Measurements from ENCODE around the gene ASAP2.

ASAP2 gene

GRCh38 chr2:9188823-9189222 is 17.8 kb upstream of the ASAP2 start:
- H3K27me3 ChIP-seq (ENCODE audit: insufficient read depth, low read length) = no peaks in the 10 kb centered on the region
- H3K9me2 ChIP-seq (ENCODE audit: low read depth, low read length) = no peaks in the 10 kb centered on the region
- no peak overlapping the region for H3K9ac ChIP-seq (ENCODE audit: low read length)
- no peaks in the 10 kb centered on the region for H3K4me1 ChIP-seq (ENCODE audit: insufficient read depth, low read length, severe bottlenecking)
- H3K27ac ChIP-seq (ENCODE audit: low read depth, low read length, poor library complexity, severe bottlenecking) = no peak overlapping the region
- no peaks in the 10 kb centered on the region for H3K9me3 ChIP-seq (ENCODE audit: low read length)
- no peaks in the 10 kb centered on the region for H3F3A ChIP-seq (ENCODE audit: insufficient read depth, low read length)
- H3K36me3 ChIP-seq (ENCODE audit: insufficient read depth, low read length) = no peaks in the 10 kb centered on the region
- no peak overlapping the region for H3K4me3 ChIP-seq (ENCODE audit: low read depth, low read length, poor library complexity, severe bottlenecking)
- no peaks in the 10 kb centered on the region for H4K20me1 ChIP-seq (ENCODE audit: insufficient read depth, low read length)
- H3K4me2 ChIP-seq (ENCODE audit: low read length) = no peak overlapping the region
- H2AFZ ChIP-seq (ENCODE audit: low read length) = no peak overlapping the region
- no peak for TF ChIP-seq EZH2 (IDR thresholded peaks at IDR 0.05; ENCODE audit: borderline replicate concordance, low read length)
- TF ChIP-seq, protein P1, sequence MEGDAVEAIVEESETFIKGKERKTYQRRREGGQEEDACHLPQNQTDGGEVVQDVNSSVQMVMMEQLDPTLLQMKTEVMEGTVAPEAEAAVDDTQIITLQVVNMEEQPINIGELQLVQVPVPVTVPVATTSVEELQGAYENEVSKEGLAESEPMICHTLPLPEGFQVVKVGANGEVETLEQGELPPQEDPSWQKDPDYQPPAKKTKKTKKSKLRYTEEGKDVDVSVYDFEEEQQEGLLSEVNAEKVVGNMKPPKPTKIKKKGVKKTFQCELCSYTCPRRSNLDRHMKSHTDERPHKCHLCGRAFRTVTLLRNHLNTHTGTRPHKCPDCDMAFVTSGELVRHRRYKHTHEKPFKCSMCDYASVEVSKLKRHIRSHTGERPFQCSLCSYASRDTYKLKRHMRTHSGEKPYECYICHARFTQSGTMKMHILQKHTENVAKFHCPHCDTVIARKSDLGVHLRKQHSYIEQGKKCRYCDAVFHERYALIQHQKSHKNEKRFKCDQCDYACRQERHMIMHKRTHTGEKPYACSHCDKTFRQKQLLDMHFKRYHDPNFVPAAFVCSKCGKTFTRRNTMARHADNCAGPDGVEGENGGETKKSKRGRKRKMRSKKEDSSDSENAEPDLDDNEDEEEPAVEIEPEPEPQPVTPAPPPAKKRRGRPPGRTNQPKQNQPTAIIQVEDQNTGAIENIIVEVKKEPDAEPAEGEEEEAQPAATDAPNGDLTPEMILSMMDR (IDR thresholded peaks at IDR 0.05; ENCODE audit: low read length) = no peak
- no peaks in the 10 kb centered on the region for H3K79me2 ChIP-seq (ENCODE audit: insufficient read depth, low read length)

- Histone ChIP-seq H3K4me1 (ENCODE audit: insufficient read depth, low read length, severe bottlenecking) (no peaks in the 10 kb centered on the region), H3F3A (ENCODE audit: insufficient read depth, low read length) (no peaks in the 10 kb centered on the region), H3K27ac (ENCODE audit: low read depth, low read length, poor library complexity, severe bottlenecking) (no peak overlapping the region), H3K79me2 (ENCODE audit: insufficient read depth, low read length) (no peaks in the 10 kb centered on the region), H3K9me3 (ENCODE audit: low read length) (no peaks in the 10 kb centered on the region), H3K9ac (ENCODE audit: low read length) (no peak overlapping the region), H3K27me3 (ENCODE audit: insufficient read depth, low read length) (no peaks in the 10 kb centered on the region), H4K20me1 (ENCODE audit: insufficient read depth, low read length) (no peaks in the 10 kb centered on the region), H3K4me3 (ENCODE audit: low read depth, low read length, poor library complexity, severe bottlenecking) (no peak overlapping the region), H3K9me2 (ENCODE audit: low read depth, low read length) (no peaks in the 10 kb centered on the region), H3K4me2 (ENCODE audit: low read length) (no peak overlapping the region), H2AFZ (ENCODE audit: low read length) (no peak overlapping the region), H3K36me3 (ENCODE audit: insufficient read depth, low read length) (no peaks in the 10 kb centered on the region)
- no peak for TF ChIP-seq EZH2 (IDR thresholded peaks at IDR 0.05; ENCODE audit: borderline replicate concordance, low read length)
- TF ChIP-seq, protein P1 (IDR thresholded peaks at IDR 0.05; ENCODE audit: low read length) = no peak
Measured at GRCh38 chr2:9189901-9190300, 16.7 kb upstream of the ASAP2 start.

DNA sequence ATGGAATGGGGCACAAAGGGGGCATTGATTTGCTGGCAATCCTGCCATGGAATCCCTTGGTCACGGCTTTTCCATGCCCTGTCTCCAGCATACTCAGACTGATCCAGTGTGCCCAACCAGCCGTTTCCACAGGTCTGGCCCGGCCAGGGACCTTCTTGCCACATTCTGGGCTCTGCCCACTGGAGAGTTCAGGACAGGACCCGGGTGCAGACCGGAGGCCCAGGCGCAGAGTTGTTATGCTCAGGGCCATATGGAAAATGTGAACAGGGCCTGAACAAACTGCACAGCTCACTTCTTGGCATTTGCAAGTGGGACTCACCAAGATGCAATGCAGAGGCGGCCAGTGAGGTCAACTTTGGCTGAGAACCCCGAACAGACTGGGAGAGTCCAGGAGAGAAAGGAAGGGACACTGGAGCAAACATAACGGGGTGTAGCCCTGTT is 15.6 kb upstream of the ASAP2 start:
- no peaks in the 10 kb centered on the region for H3K4me1 ChIP-seq (ENCODE audit: insufficient read depth, low read length, severe bottlenecking)
- no peak overlapping the region for H2AFZ ChIP-seq (ENCODE audit: low read length)
- no peaks in the 10 kb centered on the region for H3F3A ChIP-seq (ENCODE audit: insufficient read depth, low read length)
- H3K27ac ChIP-seq (ENCODE audit: low read depth, low read length, poor library complexity, severe bottlenecking) = no peak overlapping the region
- H3K79me2 ChIP-seq (ENCODE audit: insufficient read depth, low read length) = no peaks in the 10 kb centered on the region
- no peak for TF ChIP-seq EZH2 (IDR thresholded peaks at IDR 0.05; ENCODE audit: borderline replicate concordance, low read length)
- TF ChIP-seq, protein P1 (IDR thresholded peaks at IDR 0.05; ENCODE audit: low read length) = no peak
- H3K9ac ChIP-seq (ENCODE audit: low read length) = no peak overlapping the region
- no peaks in the 10 kb centered on the region for H3K36me3 ChIP-seq (ENCODE audit: insufficient read depth, low read length)
- H3K4me3 ChIP-seq (ENCODE audit: low read depth, low read length, poor library complexity, severe bottlenecking) = no peak overlapping the region
- no peaks in the 10 kb centered on the region for H3K9me3 ChIP-seq (ENCODE audit: low read length)
- H3K4me2 ChIP-seq (ENCODE audit: low read length) = no peak overlapping the region
- no peaks in the 10 kb centered on the region for H4K20me1 ChIP-seq (ENCODE audit: insufficient read depth, low read length)
- no peaks in the 10 kb centered on the region for H3K27me3 ChIP-seq (ENCODE audit: insufficient read depth, low read length)
- no peaks in the 10 kb centered on the region for H3K9me2 ChIP-seq (ENCODE audit: low read depth, low read length)
